ENCODE results near the gene TLCD2.

DNA sequence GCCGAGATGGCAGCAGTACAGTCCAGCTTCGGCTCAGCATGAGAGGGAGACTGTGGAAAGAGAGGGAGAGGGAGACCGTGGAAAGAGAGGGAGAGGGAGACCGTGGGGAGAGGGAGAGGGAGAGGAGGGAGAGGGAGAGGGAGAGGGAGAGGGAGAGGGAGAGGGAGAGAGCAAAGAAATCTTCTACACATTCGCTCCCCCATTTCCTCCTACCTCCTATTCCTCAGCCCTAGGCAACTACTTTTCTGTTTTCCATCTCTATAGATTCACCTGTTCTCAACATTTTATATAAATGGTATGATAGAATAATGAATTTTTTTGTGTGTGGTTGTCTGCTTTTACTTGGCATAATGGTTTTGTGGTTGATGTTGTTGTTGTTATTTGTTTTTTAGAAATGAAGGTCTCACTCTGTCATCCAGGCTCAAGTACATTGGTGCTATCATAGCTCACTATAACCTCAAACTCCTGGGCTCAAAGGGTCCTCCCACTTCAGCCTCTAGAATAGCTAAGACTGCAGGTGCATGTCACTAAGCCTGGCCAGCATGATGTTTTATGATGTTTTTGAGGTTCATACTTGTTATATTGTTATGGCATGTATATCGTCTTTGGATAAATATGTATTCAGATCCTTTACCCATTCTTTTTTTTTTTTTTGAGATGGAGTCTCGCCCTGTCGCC is 19.5 kb downstream of the TLCD2 start:
- TF ChIP-seq, protein P1, sequence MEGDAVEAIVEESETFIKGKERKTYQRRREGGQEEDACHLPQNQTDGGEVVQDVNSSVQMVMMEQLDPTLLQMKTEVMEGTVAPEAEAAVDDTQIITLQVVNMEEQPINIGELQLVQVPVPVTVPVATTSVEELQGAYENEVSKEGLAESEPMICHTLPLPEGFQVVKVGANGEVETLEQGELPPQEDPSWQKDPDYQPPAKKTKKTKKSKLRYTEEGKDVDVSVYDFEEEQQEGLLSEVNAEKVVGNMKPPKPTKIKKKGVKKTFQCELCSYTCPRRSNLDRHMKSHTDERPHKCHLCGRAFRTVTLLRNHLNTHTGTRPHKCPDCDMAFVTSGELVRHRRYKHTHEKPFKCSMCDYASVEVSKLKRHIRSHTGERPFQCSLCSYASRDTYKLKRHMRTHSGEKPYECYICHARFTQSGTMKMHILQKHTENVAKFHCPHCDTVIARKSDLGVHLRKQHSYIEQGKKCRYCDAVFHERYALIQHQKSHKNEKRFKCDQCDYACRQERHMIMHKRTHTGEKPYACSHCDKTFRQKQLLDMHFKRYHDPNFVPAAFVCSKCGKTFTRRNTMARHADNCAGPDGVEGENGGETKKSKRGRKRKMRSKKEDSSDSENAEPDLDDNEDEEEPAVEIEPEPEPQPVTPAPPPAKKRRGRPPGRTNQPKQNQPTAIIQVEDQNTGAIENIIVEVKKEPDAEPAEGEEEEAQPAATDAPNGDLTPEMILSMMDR (IDR thresholded peaks at IDR 0.05; ENCODE audit: low read depth, low read length) = no peak
- no peak for TF ChIP-seq EZH2phosphoT487 (IDR thresholded peaks at IDR 0.05; ENCODE audit: low read depth)
